ENCODE data around the gene PHOX2A. TPM values are rescaled to one million over a fixed set of nuclear protein-coding genes. Genes with fewer than 3 reads are reported as not detected.
A peak's percentile ranks its signal among the peaks of the same experiment; 100 is the strongest.

Gene PHOX2A
- total and polyA plus RNA-seq, 2 of the 13 experiments (the other 11 are each of a cell fraction or from before 2014, with no cell fraction given) = not detected

DNA sequence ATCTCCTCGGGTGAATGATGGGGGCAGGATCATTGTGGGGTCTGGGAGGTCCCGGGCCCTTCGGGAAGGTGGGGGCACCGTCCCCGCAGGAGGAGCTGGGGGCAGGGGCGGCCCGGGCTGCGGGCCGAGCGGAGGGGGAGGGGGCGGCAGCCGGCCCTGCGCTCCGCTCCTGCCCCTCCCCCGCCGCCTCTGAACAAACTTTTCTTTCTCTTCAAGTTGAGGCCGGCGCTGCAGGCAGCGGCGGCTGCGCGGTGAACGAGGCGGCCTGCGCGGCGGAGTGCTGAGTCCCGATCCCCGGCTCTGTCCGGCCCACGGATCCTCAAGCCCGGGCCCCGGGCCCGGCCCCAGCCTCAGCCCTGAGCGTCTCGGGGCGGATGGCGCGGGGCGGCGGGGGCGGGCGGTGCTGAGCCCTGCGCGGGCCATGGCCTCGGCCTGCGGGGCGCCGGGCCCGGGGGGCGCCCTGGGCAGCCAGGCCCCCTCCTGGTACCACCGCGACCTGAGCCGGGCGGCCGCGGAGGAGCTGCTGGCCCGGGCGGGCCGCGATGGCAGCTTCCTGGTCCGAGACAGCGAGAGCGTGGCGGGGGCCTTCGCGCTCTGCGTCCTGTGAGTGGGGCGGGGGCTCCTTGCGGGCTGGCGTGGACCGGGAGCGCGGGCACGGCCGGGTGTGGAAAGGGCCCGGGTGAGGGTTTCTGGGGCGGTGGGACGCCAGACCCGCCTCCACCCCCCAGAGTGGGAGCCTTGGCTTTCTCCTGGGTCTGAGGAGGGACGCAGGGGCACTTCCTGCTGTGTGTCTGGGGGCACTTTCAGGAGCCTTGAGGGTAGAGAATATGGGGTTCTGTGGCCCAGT is 19.2 kb downstream of the PHOX2A start, which contains the start of gene INPPL1:
TSS of gene INPPL1 (plus strand) at position 204 of the 847 bp plus-strand sequence. CDS start at position 422, 218 bp downstream.
- CTCF ChIA-PET (ENCODE audit: low intra/inter-chr PET ratio, low total read pairs) = no interaction called here
- no TSS peak for BruUV-seq (replicated peaks)
- Histone ChIP-seq H3K27ac (ENCODE audit: extremely low read length, insufficient read depth, low read length) (peak within 1 kb of the TSS; percentile 60), H3K9me3 (ENCODE audit: low read length) (no peaks in the 10 kb centered on the region), H4K20me1 (ENCODE audit: insufficient read depth, low read length) (no peaks in the 10 kb centered on the region), H3K9ac (ENCODE audit: insufficient read depth, low read depth, low read length) (peak within 1 kb of the TSS; percentile 82), H3K4me3 (replicated peaks in 1 of 3; ENCODE audit: insufficient read depth in 1 of 3, low read depth in 2 of 3, low read length in 3 of 3) (peak within 1 kb of the TSS; percentile 83 to 90 (median 85)), H3K36me3 (replicated peaks in 1 of 2; ENCODE audit: control insufficient read depth in 1 of 2, insufficient read depth in 2 of 2, low read length in 2 of 2) (peaks cover 4 to 11% of the 10 kb centered on the region in 2 experiments; a peak in 4 of 5 replicates), H3K4me1 (ENCODE audit: insufficient read depth, low read length) (peaks cover 35% of the 10 kb centered on the region), H3K4me2 (ENCODE audit: low read depth, low read length) (peak within 1 kb of the TSS; percentile 93), H3K79me2 (ENCODE audit: insufficient read depth, low read length) (peaks cover 7% of the 10 kb centered on the region), H3K27me3 (ENCODE audit: control insufficient read depth in 1 of 2, insufficient read depth in 2 of 2, low read length in 2 of 2) (peaks cover 0 to 9% of the 10 kb centered on the region in 2 experiments; a peak in 1 of 5 replicates), H2AFZ (ENCODE audit: low read length) (no peak within 1 kb of the TSS)
- no peak for DNase-seq (ENCODE audit: low spot score)
- peak; percentile 2 for ATAC-seq
- in situ Hi-C loops (cut with HindIII; ENCODE audit: extremely low pct_ligation_motif_present, low pct_unique_long_range_greater_than_20kb) (no loop called here), intact Hi-C loops (cut with micrococcal nuclease; ENCODE audit: unreplicated experiment) (loop anchor here (2.0 kb wide), 1 partner anchor 14 kb away; no protein-coding TSS in a partner anchor)
- WGBS (ENCODE audit: low lambda C conversion rate) = 1% methylated on average over 14 of the region's 81 CpGs
- no peak for FAIRE-seq
- POLR2A ChIA-PET = interaction anchor here (0.6 kb wide), 1 partner anchor 20 kb away, joined by 3 read pairs; no protein-coding TSS in a partner anchor
- TF ChIP-seq GPN1 (CRISPR knock-in tag; IDR thresholded peaks at IDR 0.05; ENCODE audit: borderline replicate concordance) = no peak
- TF ChIP-seq TSC22D2 (CRISPR knock-in tag; IDR thresholded peaks at IDR 0.05; ENCODE audit: borderline replicate concordance) = peak; percentile 26; the same call in 1 of the 2 replicates
- TF ChIP-seq POLR2A (IDR thresholded peaks at IDR 0.05; ENCODE audit: insufficient read depth in 1 of 2, low read depth in 2 of 2, low read length in 2 of 2) = no peak
- TF ChIP-seq, protein P1, sequence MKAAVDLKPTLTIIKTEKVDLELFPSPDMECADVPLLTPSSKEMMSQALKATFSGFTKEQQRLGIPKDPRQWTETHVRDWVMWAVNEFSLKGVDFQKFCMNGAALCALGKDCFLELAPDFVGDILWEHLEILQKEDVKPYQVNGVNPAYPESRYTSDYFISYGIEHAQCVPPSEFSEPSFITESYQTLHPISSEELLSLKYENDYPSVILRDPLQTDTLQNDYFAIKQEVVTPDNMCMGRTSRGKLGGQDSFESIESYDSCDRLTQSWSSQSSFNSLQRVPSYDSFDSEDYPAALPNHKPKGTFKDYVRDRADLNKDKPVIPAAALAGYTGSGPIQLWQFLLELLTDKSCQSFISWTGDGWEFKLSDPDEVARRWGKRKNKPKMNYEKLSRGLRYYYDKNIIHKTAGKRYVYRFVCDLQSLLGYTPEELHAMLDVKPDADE (CRISPR knock-in tag; IDR thresholded peaks at IDR 0.05) = no peak
- no peak for TF ChIP-seq FOXA1 (IDR thresholded peaks at IDR 0.05)
- TF ChIP-seq FOXA1 (CRISPR knock-in tag; IDR thresholded peaks at IDR 0.05) = no peak
- TF ChIP-seq, protein P2, sequence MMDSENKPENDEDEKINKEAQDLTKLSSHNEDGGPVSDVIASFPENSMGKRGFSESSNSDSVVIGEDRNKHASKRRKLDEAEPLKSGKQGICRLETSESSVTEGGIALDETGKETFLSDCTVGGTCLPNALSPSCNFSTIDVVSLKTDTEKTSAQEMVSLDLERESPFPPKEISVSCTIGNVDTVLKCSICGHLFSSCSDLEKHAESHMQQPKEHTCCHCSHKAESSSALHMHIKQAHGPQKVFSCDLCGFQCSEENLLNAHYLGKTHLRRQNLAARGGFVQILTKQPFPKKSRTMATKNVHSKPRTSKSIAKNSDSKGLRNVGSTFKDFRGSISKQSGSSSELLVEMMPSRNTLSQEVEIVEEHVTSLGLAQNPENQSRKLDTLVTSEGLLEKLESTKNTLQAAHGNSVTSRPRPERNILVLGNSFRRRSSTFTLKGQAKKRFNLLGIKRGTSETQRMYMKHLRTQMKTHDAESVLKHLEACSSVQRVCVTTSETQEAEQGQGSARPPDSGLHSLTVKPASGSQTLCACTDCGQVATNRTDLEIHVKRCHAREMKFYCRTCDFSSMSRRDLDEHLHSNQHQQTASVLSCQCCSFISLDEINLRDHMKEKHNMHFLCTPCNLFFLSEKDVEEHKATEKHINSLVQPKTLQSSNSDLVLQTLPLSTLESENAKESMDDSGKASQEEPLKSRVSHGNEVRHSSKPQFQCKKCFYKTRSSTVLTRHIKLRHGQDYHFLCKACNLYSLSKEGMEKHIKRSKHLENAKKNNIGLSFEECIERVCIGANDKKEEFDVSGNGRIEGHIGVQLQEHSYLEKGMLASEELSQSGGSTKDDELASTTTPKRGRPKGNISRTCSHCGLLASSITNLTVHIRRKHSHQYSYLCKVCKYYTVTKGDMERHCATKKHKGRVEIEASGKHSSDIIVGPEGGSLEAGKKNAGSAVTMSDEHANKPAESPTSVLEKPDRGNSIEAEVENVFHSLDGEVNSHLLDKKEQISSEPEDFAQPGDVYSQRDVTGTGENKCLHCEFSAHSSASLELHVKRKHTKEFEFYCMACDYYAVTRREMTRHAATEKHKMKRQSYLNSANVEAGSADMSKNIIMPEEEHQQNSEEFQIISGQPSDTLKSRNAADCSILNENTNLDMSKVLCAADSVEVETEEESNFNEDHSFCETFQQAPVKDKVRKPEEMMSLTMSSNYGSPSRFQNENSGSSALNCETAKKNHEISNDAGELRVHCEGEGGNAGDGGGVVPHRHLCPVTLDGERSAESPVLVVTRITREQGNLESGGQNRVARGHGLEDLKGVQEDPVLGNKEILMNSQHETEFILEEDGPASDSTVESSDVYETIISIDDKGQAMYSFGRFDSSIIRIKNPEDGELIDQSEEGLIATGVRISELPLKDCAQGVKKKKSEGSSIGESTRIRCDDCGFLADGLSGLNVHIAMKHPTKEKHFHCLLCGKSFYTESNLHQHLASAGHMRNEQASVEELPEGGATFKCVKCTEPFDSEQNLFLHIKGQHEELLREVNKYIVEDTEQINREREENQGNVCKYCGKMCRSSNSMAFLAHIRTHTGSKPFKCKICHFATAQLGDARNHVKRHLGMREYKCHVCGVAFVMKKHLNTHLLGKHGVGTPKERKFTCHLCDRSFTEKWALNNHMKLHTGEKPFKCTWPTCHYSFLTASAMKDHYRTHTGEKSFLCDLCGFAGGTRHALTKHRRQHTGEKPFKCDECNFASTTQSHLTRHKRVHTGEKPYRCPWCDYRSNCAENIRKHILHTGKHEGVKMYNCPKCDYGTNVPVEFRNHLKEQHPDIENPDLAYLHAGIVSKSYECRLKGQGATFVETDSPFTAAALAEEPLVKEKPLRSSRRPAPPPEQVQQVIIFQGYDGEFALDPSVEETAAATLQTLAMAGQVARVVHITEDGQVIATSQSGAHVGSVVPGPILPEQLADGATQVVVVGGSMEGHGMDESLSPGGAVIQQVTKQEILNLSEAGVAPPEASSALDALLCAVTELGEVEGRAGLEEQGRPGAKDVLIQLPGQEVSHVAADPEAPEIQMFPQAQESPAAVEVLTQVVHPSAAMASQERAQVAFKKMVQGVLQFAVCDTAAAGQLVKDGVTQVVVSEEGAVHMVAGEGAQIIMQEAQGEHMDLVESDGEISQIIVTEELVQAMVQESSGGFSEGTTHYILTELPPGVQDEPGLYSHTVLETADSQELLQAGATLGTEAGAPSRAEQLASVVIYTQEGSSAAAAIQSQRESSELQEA (CRISPR knock-in tag; IDR thresholded peaks at IDR 0.05; ENCODE audit: not compliant biosample characterization) = no peak
- peak; percentile 46 for TF ChIP-seq YY1 (IDR thresholded peaks at IDR 0.05; ENCODE audit: insufficient read depth, insufficient replicate concordance, low read depth, low read length)
- peak; percentile 78 for TF ChIP-seq ZFY (CRISPR knock-in tag; IDR thresholded peaks at IDR 0.05)
- no peak for TF ChIP-seq ZNF773 (CRISPR knock-in tag; IDR thresholded peaks at IDR 0.05; ENCODE audit: borderline replicate concordance)
- TF ChIP-seq, protein P3, sequence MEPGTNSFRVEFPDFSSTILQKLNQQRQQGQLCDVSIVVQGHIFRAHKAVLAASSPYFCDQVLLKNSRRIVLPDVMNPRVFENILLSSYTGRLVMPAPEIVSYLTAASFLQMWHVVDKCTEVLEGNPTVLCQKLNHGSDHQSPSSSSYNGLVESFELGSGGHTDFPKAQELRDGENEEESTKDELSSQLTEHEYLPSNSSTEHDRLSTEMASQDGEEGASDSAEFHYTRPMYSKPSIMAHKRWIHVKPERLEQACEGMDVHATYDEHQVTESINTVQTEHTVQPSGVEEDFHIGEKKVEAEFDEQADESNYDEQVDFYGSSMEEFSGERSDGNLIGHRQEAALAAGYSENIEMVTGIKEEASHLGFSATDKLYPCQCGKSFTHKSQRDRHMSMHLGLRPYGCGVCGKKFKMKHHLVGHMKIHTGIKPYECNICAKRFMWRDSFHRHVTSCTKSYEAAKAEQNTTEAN (CRISPR knock-in tag; conservative IDR thresholded peaks at IDR 0.05) = 0 out of 2 replicates have a peak, but pooled peaks have one; percentile 45
- no peak for TF ChIP-seq SMC3 (IDR thresholded peaks at IDR 0.05; ENCODE audit: low read length)
- no peak for TF ChIP-seq ZNF350 (CRISPR knock-in tag; IDR thresholded peaks at IDR 0.05; ENCODE audit: borderline replicate concordance, low read depth)
